KOPT-K1 (cell line): Measurements from ENCODE around the gene TOE1.
"Not testable (repeated sequence)": the region's sequence is repeated elsewhere in the genome, so short reads cannot be mapped to it uniquely, and the experiment has no call there.

Source experiments
- H3K27ac ChIP-seq: fragments of 200-600 bp; sonication (generic); 2 replicates; pipeline ENCODE4 v1.5.1; 2016; ENCODE audit warnings: antibody characterized with exemption, mild to moderate bottlenecking, low read depth, low read length; ENCODE audit not compliant: poor library complexity, severe bottlenecking
- H3K36me3 ChIP-seq: fragments of 200-600 bp; sonication (generic); 2 replicates; pipeline ENCODE4 v1.5.1; 2017; ENCODE audit warnings: antibody characterized with exemption, mild to moderate bottlenecking, low read length, moderate library complexity; ENCODE audit not compliant: insufficient read depth
- H3K9me3 ChIP-seq: fragments of 200-600 bp; sonication (generic); 2 replicates; pipeline ENCODE4 v1.5.1; 2017; ENCODE audit warnings: antibody characterized with exemption, low read length, mild to moderate bottlenecking; ENCODE audit not compliant: insufficient read depth, poor library complexity, severe bottlenecking

Gene TOE1

GRCh38 chr1:45339789-45340558, at the start of gene TOE1, which contains the start of gene MUTYH:
Gene TOE1 (plus strand): TSS chr1:45340170. CDS start chr1:45340253, 83 bp downstream.
Gene MUTYH (minus strand): TSS chr1:45340440. CDS start chr1:45334505, 5,935 bp downstream.
- H3K27ac ChIP-seq, result peak within 1 kb of the TSS; percentile 96
- peaks cover 46% of the 10 kb centered on the region for H3K36me3 ChIP-seq
- H3K9me3 ChIP-seq, result no peaks in the 10 kb centered on the region

- H3K27ac ChIP-seq, H3K9me3 ChIP-seq, H3K36me3 ChIP-seq: not testable (repeated sequence)
Measured at GRCh38 chr1:45291002-45291401, 49.0 kb upstream of the TOE1 start.

- no peak overlapping the region for H3K27ac ChIP-seq
Measured at GRCh38 chr1:45291716-45292115, 48.3 kb upstream of the TOE1 start.

GRCh38 chr1:45297666-45298356, 42.2 kb upstream of the TOE1 start:
- H3K36me3 ChIP-seq, result no peaks in the 10 kb centered on the region
- no peaks in the 10 kb centered on the region for H3K9me3 ChIP-seq
- H3K27ac ChIP-seq, result no peak overlapping the region

More at GRCh38 chr1:45291716-45292115, 48.3 kb upstream of the TOE1 start:
- no peaks in the 10 kb centered on the region for H3K9me3 ChIP-seq
- no peaks in the 10 kb centered on the region for H3K36me3 ChIP-seq

GRCh38 chr1:45299296-45299695, 40.7 kb upstream of the TOE1 start:
- H3K9me3 ChIP-seq, result no peaks in the 10 kb centered on the region
- no peak overlapping the region for H3K27ac ChIP-seq
- H3K36me3 ChIP-seq, result no peaks in the 10 kb centered on the region

- Histone ChIP-seq H3K27ac (no peak overlapping the region), H3K9me3 (no peaks in the 10 kb centered on the region), H3K36me3 (no peaks in the 10 kb centered on the region)
Measured at GRCh38 chr1:45299981-45300668, 39.8 kb upstream of the TOE1 start.

GRCh38 chr1:45300669-45300997, 39.3 kb upstream of the TOE1 start:
- Histone ChIP-seq H3K9me3 (no peaks in the 10 kb centered on the region), H3K27ac (no peak overlapping the region), H3K36me3 (no peaks in the 10 kb centered on the region)

GRCh38 chr1:45302505-45303150, 37.3 kb upstream of the TOE1 start:
- peak overlapping the region; percentile 92 for H3K27ac ChIP-seq
- no peaks in the 10 kb centered on the region for H3K9me3 ChIP-seq
- H3K36me3 ChIP-seq, result no peaks in the 10 kb centered on the region

GRCh38 chr1:45303520-45304310, 36.3 kb upstream of the TOE1 start:
- H3K27ac ChIP-seq, result peak overlapping the region; percentile 92

GRCh38 chr1:45304311-45305081, 35.5 kb upstream of the TOE1 start:
- no peaks in the 10 kb centered on the region for H3K36me3 ChIP-seq
- H3K9me3 ChIP-seq, result no peaks in the 10 kb centered on the region
- H3K27ac ChIP-seq, result peak overlapping the region; percentile 92

More at GRCh38 chr1:45303520-45304310, 36.3 kb upstream of the TOE1 start:
- Histone ChIP-seq H3K36me3 (no peaks in the 10 kb centered on the region), H3K9me3 (no peaks in the 10 kb centered on the region)

- no peaks in the 10 kb centered on the region for H3K36me3 ChIP-seq
- H3K9me3 ChIP-seq, result no peaks in the 10 kb centered on the region
- peak overlapping the region; percentile 92 for H3K27ac ChIP-seq
Measured at GRCh38 chr1:45305231-45305630, 34.7 kb upstream of the TOE1 start.

GRCh38 chr1:45306319-45306718, 33.7 kb upstream of the TOE1 start:
- peaks cover 6% of the 10 kb centered on the region for H3K9me3 ChIP-seq
- peak overlapping the region; percentile 92 for H3K27ac ChIP-seq

GRCh38 chr1:45306905-45307304, 33.1 kb upstream of the TOE1 start:
- H3K9me3 ChIP-seq, result peaks cover 8% of the 10 kb centered on the region
- no peaks in the 10 kb centered on the region for H3K36me3 ChIP-seq
- H3K27ac ChIP-seq, result peak overlapping the region; percentile 92

More at GRCh38 chr1:45306319-45306718, 33.7 kb upstream of the TOE1 start:
- H3K36me3 ChIP-seq, result no peaks in the 10 kb centered on the region

GRCh38 chr1:45314266-45314665, 25.7 kb upstream of the TOE1 start:
- no peaks in the 10 kb centered on the region for H3K36me3 ChIP-seq
- H3K9me3 ChIP-seq, result peaks cover 8% of the 10 kb centered on the region
- no peak overlapping the region for H3K27ac ChIP-seq
